ENCODE data around the gene ZNF763. TPM values are rescaled to one million over a fixed set of nuclear protein-coding genes. Genes with fewer than 3 reads are reported as not detected.

Gene ZNF763
- total and polyA plus RNA-seq, 4 donors: 0.31 to 1.3 (median 0.90) TPM

DNA sequence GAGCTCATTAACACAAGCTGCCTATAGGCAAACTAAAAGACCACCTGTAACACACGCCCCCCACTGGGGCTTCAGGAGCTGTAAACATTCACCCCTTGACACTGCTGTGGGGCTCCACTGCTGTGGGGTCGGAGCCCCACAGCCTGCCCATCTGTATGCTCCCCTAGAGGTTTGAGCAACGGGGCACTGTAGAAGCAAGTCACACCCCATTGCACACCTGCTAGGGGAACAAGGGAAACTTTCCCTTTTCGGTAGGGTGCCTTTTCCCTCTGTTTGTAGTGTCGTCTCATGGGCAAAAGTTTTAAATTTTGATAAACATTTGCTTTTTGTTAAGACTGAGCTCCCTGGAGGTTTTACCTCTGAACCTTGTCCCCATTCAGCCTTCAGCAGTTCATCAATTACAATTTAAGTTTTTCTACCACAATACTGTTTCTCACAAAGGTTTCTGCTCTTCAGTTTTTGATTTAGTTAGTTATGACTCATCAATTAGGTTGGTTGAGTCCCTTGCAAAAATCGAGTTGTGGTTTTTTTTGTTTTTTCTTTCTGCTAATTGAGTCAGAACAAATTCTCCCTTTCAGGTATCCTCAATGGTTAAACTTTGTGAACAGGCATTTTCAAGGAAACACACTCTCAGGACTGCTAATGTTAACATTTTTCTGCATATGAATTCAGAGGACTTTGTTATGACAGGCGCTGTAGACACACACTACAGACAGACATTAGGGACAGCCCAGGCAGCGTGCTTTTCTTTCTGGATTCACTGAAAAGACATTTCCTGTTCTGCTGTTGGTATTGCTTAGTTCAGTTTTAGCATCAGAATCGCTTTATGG is 35.5 kb downstream of the ZNF763 start:
- H3K27me3 ChIP-seq (ENCODE audit: control insufficient read depth in 4 of 4, insufficient read depth in 4 of 4, low read length in 3 of 4): no peaks in the 10 kb centered on the region
- peaks cover 0 to 2% (median 1%) of the 10 kb centered on the region in 4 donors for H3K9me3 ChIP-seq (ENCODE audit: control insufficient read depth in 4 of 4, low read length in 3 of 4)
- H3K4me3 ChIP-seq (ENCODE audit: low read depth in 1 of 3, low read length in 3 of 3): no peak overlapping the region
- no peak overlapping the region for H3K27ac ChIP-seq (ENCODE audit: low read depth in 1 of 2, low read length in 2 of 2)
- TF ChIP-seq RAD21 (IDR thresholded peaks at IDR 0.05) (no peak), FOXA1 (IDR thresholded peaks at IDR 0.05) (no peak), ATF3 (IDR thresholded peaks at IDR 0.05) (no peak), REST (IDR thresholded peaks at IDR 0.05) (no peak), TAF1 (conservative IDR thresholded peaks at IDR 0.05) (no peak), EGR1 (IDR thresholded peaks at IDR 0.05; ENCODE audit: low read depth in 2 of 2) (no peak), GABPA (IDR thresholded peaks at IDR 0.05 in 1 of 2, conservative IDR thresholded peaks at IDR 0.05 in 1 of 2) (no peak), RXRA (IDR thresholded peaks at IDR 0.05) (no peak)
- TF ChIP-seq, protein P1, sequence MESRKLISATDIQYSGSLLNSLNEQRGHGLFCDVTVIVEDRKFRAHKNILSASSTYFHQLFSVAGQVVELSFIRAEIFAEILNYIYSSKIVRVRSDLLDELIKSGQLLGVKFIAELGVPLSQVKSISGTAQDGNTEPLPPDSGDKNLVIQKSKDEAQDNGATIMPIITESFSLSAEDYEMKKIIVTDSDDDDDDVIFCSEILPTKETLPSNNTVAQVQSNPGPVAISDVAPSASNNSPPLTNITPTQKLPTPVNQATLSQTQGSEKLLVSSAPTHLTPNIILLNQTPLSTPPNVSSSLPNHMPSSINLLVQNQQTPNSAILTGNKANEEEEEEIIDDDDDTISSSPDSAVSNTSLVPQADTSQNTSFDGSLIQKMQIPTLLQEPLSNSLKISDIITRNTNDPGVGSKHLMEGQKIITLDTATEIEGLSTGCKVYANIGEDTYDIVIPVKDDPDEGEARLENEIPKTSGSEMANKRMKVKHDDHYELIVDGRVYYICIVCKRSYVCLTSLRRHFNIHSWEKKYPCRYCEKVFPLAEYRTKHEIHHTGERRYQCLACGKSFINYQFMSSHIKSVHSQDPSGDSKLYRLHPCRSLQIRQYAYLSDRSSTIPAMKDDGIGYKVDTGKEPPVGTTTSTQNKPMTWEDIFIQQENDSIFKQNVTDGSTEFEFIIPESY (IDR thresholded peaks at IDR 0.05): no peak
- WGBS: 88% methylated on average over 9 of the region's 9 CpGs
- H3K9ac ChIP-seq (ENCODE audit: low read depth in 1 of 2, low read length in 2 of 2): no peak overlapping the region
- H3K4me1 ChIP-seq (ENCODE audit: control insufficient read depth in 4 of 4, insufficient read depth in 4 of 4, low read length in 3 of 4): no peaks in the 10 kb centered on the region
- DNase-seq (ENCODE audit: low spot score): no peak
- H3K36me3 ChIP-seq (ENCODE audit: control insufficient read depth in 4 of 4, insufficient read depth in 3 of 4, low read depth in 1 of 4, low read length in 3 of 4): peaks cover 0 to 3% (median 0%) of the 10 kb centered on the region in 4 donors

DNA sequence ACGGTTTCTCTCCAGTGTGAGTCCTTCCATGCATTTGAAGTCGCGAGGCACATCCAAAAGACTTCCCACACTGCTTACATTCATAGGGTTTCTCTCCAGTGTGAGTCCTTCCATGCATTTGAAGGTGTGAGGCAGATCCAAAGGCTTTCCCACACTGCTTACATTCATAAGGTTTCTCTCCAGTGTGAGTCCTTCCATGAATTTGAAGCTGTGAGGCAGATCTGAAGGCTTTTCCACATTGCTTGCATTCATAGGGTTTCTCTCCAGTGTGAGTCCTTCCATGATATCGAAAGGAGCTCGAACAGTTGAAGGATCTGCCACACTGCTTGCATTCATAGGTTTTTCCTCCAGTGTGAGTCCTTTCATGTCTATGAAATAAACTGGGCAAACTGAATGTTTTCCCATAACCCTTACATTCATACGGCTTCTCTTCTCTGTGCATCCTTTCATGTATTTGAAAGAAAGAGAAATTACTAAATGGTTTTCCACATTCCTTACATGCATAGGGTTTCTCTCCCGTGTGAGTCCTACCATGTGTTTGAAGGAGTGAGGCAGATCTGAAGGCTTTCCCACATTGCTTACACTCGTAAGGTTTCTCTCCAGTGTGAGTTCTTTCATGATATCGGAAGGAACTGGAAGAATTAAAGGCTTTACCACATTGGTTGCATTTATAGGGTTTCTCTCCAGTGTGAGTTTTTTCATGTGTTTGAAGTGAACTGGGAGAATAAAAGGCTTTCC is 50.3 kb downstream of the ZNF763 start:
- 98% methylated on average over 9 of the region's 9 CpGs for whole genome bisulfite sequencing
- no peaks in the 10 kb centered on the region for H3K4me1 ChIP-seq (ENCODE audit: control insufficient read depth in 4 of 4, insufficient read depth in 4 of 4, low read length in 3 of 4)
- H3K9me3 ChIP-seq (ENCODE audit: control insufficient read depth in 4 of 4, low read length in 3 of 4): peaks cover 45 to 75% (median 54%) of the 10 kb centered on the region in 4 donors
- peaks cover 15 to 42% (median 36%) of the 10 kb centered on the region in 4 donors for H3K36me3 ChIP-seq (ENCODE audit: control insufficient read depth in 4 of 4, insufficient read depth in 3 of 4, low read depth in 1 of 4, low read length in 3 of 4)
- H3K4me3 ChIP-seq (ENCODE audit: low read depth in 1 of 3, low read length in 3 of 3): peak overlapping the region in 2 of 3 donors; percentile 70 to 76
- TF ChIP-seq RAD21 (IDR thresholded peaks at IDR 0.05): no peak
- TF ChIP-seq HNF4A (conservative IDR thresholded peaks at IDR 0.05): no peak
- TF ChIP-seq ATF3 (IDR thresholded peaks at IDR 0.05): no peak
- TF ChIP-seq JUND (IDR thresholded peaks at IDR 0.05): no peak
- TF ChIP-seq SP1 (IDR thresholded peaks at IDR 0.05): no peak
- no peak for TF ChIP-seq HNF4G (IDR thresholded peaks at IDR 0.05)
- TF ChIP-seq FOXA1 (IDR thresholded peaks at IDR 0.05): no peak
- TF ChIP-seq TAF1 (conservative IDR thresholded peaks at IDR 0.05): no peak
- no peak for TF ChIP-seq RXRA (IDR thresholded peaks at IDR 0.05)
- no peak for TF ChIP-seq GABPA (IDR thresholded peaks at IDR 0.05 in 1 of 2, conservative IDR thresholded peaks at IDR 0.05 in 1 of 2)
- no peak for TF ChIP-seq YY1 (IDR thresholded peaks at IDR 0.05)
- TF ChIP-seq, protein P2, sequence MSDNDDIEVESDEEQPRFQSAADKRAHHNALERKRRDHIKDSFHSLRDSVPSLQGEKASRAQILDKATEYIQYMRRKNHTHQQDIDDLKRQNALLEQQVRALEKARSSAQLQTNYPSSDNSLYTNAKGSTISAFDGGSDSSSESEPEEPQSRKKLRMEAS (IDR thresholded peaks at IDR 0.05): no peak
- H3K27me3 ChIP-seq (ENCODE audit: control insufficient read depth in 4 of 4, insufficient read depth in 4 of 4, low read length in 3 of 4): no peaks in the 10 kb centered on the region
- no peak overlapping the region for H3K27ac ChIP-seq (ENCODE audit: low read depth in 1 of 2, low read length in 2 of 2)
- no peak for DNase-seq (ENCODE audit: low spot score)
- H3K9ac ChIP-seq (ENCODE audit: low read depth in 1 of 2, low read length in 2 of 2): no peak overlapping the region
